Suprapubic skin (tissue), 3 donors: Measurements from ENCODE around the gene NFIC.

ENCODE experiments used
- CTCF ChIP-seq, 2 donors: fragments of 200-600 bp in 1 of 2; fragments of 450-650 bp in 1 of 2; sonication (generic) in 1 of 2; IDR thresholded peaks; one replicate each; pipeline ENCODE4 v1.5.1; 2016 to 2019; ENCODE audit warnings: antibody characterized with exemption in 2 of 2, mild to moderate bottlenecking in 1 of 2, moderate library complexity in 1 of 2
- POLR2AphosphoS5 ChIP-seq, 3 donors: sonication (generic); formaldehyde crosslinking; IDR thresholded peaks; one replicate each; pipeline ENCODE4 v1.6.1; 2017; ENCODE audit warnings: antibody characterized with exemption in 3 of 3

- no peak for TF ChIP-seq CTCF (IDR thresholded peaks at IDR 0.05)
- no peak for TF ChIP-seq POLR2AphosphoS5 (IDR thresholded peaks at IDR 0.05)
Measured at GRCh38 chr19:3321696-3322095, 44.7 kb upstream of the NFIC start.
